Measurements from ENCODE around the gene SRPRB.

The SRPRB gene

GRCh38 chr3:133851266-133851906 lies 45.8 kb downstream of the SRPRB start:
- no peak for DNase-seq (ENCODE audit: low read depth)
- H3K4me3 ChIP-seq (replicated peaks; ENCODE audit: low read depth, low read length): no peak overlapping the region
- TF ChIP-seq, protein P1, sequence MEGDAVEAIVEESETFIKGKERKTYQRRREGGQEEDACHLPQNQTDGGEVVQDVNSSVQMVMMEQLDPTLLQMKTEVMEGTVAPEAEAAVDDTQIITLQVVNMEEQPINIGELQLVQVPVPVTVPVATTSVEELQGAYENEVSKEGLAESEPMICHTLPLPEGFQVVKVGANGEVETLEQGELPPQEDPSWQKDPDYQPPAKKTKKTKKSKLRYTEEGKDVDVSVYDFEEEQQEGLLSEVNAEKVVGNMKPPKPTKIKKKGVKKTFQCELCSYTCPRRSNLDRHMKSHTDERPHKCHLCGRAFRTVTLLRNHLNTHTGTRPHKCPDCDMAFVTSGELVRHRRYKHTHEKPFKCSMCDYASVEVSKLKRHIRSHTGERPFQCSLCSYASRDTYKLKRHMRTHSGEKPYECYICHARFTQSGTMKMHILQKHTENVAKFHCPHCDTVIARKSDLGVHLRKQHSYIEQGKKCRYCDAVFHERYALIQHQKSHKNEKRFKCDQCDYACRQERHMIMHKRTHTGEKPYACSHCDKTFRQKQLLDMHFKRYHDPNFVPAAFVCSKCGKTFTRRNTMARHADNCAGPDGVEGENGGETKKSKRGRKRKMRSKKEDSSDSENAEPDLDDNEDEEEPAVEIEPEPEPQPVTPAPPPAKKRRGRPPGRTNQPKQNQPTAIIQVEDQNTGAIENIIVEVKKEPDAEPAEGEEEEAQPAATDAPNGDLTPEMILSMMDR (IDR thresholded peaks at IDR 0.05; ENCODE audit: low read length, missing control alignments): no peak

DNA sequence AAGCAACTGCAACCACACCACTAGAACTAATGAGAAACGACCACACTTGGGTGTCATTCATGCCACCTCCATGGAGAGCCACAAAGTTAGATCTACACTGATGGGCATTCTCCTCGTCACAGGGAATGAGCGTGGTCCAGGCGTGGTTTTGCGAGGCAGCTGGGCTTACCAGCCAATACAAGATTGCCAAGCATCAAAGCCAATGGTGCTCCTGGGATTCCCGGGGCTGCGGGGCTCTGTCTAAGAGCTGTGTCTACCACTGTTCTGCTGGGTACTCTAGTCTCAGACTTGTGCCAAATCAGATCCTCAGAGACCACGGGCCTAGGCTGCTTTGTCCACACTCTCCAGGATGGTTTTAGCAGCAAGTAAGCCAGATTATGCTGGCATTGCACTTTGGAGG lies 46.3 kb downstream of the SRPRB start:
- no peak overlapping the region for H3K4me3 ChIP-seq (replicated peaks; ENCODE audit: low read depth, low read length)
- TF ChIP-seq, protein P1 (IDR thresholded peaks at IDR 0.05; ENCODE audit: low read length, missing control alignments): no peak
- no peak for DNase-seq (ENCODE audit: low read depth)

DNA sequence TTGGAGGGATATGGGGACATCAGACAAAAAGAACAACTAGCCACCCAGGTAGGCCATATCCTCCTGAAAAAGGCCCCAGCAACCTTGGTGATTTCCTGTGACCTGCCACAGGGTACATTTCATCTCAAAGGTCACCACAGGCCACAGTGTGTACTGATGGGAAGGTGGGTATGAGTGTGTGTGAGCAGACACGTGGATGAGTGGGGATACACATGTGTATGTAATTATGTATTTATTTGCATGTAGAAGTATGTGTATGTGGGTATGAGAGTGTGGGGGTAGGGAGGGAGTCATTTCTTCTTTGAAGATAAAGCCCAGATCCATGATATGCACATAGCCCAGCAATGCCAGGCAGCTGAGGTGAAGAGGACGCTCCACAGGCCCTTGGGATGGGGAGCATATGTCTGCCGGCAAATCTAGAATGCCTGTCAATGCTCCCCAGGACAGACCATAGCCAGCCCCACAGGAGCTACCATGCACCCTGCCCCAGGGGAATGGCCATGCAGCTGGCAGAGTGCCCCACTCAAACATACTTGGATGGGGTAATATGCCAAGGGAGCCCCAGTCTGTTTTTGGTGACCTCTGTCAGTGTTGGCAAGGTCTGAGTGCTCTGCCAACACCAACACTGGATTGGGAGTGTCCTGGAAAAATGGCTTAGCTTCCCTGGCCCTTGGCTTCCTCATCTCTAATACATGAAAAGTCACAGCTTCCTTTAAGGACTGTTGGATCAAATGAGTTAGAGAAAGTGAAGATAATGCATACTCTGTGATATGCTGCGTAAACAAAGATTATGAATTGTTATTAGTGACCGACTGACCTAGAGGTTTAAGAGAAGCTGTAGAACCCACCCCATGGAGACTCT lies 47.7 kb downstream of the SRPRB start:
- DNase-seq (ENCODE audit: low read depth): no peak
- H3K4me3 ChIP-seq (replicated peaks; ENCODE audit: low read depth, low read length): no peak overlapping the region
- TF ChIP-seq, protein P1 (IDR thresholded peaks at IDR 0.05; ENCODE audit: low read length, missing control alignments): no peak

- DNase-seq (ENCODE audit: low read depth): no peak
- TF ChIP-seq, protein P1 (IDR thresholded peaks at IDR 0.05; ENCODE audit: low read length, missing control alignments): no peak
- H3K4me3 ChIP-seq (replicated peaks; ENCODE audit: low read depth, low read length): no peak overlapping the region
Measured at GRCh38 chr3:133853925-133854227, 48.3 kb downstream of the SRPRB start.

DNA sequence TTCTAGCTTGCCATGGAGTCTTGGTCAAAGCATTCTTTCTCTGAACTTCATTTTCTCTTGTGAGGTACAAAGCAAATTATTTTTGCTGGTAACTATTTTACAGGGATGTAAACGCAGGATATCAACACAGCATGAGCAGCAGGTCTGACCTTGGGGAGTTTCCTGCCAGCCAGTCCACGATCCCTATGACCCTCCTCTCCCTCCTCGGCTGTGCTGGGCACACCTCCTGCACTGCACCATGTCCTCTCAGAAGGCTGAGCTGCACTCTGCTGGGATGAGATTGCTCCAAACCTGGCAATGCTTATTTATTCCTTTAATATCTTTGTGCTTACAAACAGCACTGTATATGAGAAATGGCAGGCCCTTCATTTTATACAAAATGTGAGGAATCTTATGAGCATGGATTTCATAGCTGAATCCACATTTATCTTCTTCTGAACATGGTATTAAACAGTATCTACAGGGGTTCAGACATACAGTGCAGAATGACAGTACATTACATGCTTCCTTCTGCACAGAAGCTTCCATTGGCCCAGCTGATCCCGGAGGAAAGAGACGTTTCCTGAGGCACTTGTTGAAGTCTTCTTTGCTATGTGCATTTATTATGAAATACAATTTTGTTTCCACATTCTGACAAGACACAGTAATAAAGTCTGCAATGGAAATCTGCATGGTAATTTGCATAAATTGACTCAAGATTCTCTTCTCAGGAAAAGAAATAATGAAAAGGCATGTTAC lies 48.8 kb downstream of the SRPRB start:
- no peak for DNase-seq (ENCODE audit: low read depth)
- H3K4me3 ChIP-seq (replicated peaks; ENCODE audit: low read depth, low read length): no peak overlapping the region
- TF ChIP-seq, protein P1 (IDR thresholded peaks at IDR 0.05; ENCODE audit: low read length, missing control alignments): no peak

DNA sequence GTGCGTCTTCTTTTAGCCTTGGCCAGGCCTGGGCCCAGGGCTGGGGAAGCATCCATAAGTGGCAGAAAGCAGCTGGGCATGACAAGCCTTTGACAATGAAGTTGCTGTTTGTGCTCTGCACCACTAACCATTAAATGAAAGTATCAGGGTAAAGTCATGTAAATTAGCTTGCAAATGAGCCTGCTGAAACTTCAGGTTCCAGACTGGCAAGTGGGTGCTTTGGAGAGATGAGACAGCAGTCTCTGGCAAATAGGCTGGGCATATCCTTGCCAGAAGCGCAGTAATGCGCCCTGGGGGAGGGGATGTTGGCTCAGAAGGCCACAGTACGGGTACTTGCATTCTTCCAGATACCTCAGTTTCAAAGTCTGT lies 49.4 kb downstream of the SRPRB start:
- no peak overlapping the region for H3K4me3 ChIP-seq (replicated peaks; ENCODE audit: low read depth, low read length)
- DNase-seq (ENCODE audit: low read depth): no peak
- TF ChIP-seq, protein P1 (IDR thresholded peaks at IDR 0.05; ENCODE audit: low read length, missing control alignments): no peak

All from fibroblast of pulmonary artery (primary cell).